ENCODE data around the gene RBM28.

Gene RBM28

GRCh38 chr7:128379900-128380479 is 36.3 kb upstream of the RBM28 start:
- H3K27ac ChIP-seq, result no peak overlapping the region
- peaks cover 0 to 11% of the 10 kb centered on the region in 2 donors for H3K27me3 ChIP-seq
- no peak overlapping the region for H3K4me3 ChIP-seq
- H3K4me1 ChIP-seq, result no peaks in the 10 kb centered on the region
- no peak for TF ChIP-seq CTCF (IDR thresholded peaks at IDR 0.05)
- no peaks in the 10 kb centered on the region for H3K9me3 ChIP-seq
- intact Hi-C loops (cut with DNase I; ENCODE audit: low total_unique reads), result no loop called here
- no peaks in the 10 kb centered on the region for H3K36me3 ChIP-seq
- DNase-seq, result no peak

- H3K36me3 ChIP-seq, result no peaks in the 10 kb centered on the region
- no peak for TF ChIP-seq CTCF (IDR thresholded peaks at IDR 0.05)
- no peaks in the 10 kb centered on the region for H3K9me3 ChIP-seq
- H3K27ac ChIP-seq, result no peak overlapping the region
- no peak for DNase-seq
- peaks cover 0 to 11% of the 10 kb centered on the region in 2 donors for H3K27me3 ChIP-seq
- no peak overlapping the region for H3K4me3 ChIP-seq
- intact Hi-C loops (cut with DNase I; ENCODE audit: low total_unique reads), result no loop called here
- no peaks in the 10 kb centered on the region for H3K4me1 ChIP-seq
These were observed 34.9 kb upstream of the RBM28 start for GRCh38 chr7:128378637-128379036.

GRCh38 chr7:128376077-128376476 is 32.4 kb upstream of the RBM28 start:
- Histone ChIP-seq H3K4me1 (no peaks in the 10 kb centered on the region), H3K27me3 (peaks cover 0 to 4% of the 10 kb centered on the region in 2 donors), H3K36me3 (no peaks in the 10 kb centered on the region), H3K9me3 (no peaks in the 10 kb centered on the region), H3K4me3 (no peak overlapping the region), H3K27ac (no peak overlapping the region)
- intact Hi-C loops (cut with DNase I; ENCODE audit: low total_unique reads), result no loop called here
- no peak for DNase-seq
- no peak for TF ChIP-seq CTCF (IDR thresholded peaks at IDR 0.05)

- TF ChIP-seq CTCF (IDR thresholded peaks at IDR 0.05), result no peak
- intact Hi-C loops (cut with DNase I; ENCODE audit: low total_unique reads), result no loop called here
- no peaks in the 10 kb centered on the region for H3K27me3 ChIP-seq
- H3K9me3 ChIP-seq, result no peaks in the 10 kb centered on the region
- no peak for DNase-seq
- H3K4me3 ChIP-seq, result no peak overlapping the region
- no peaks in the 10 kb centered on the region for H3K4me1 ChIP-seq
- no peaks in the 10 kb centered on the region for H3K36me3 ChIP-seq
- H3K27ac ChIP-seq, result no peak overlapping the region
These were observed 30.3 kb upstream of the RBM28 start for GRCh38 chr7:128374041-128374440.

GRCh38 chr7:128373606-128374005 is 29.9 kb upstream of the RBM28 start:
- H3K4me1 ChIP-seq, result no peaks in the 10 kb centered on the region
- H3K36me3 ChIP-seq, result no peaks in the 10 kb centered on the region
- H3K4me3 ChIP-seq, result no peak overlapping the region
- no peak for DNase-seq
- no peak for TF ChIP-seq CTCF (IDR thresholded peaks at IDR 0.05)
- intact Hi-C loops (cut with DNase I; ENCODE audit: low total_unique reads), result no loop called here
- no peaks in the 10 kb centered on the region for H3K9me3 ChIP-seq
- no peaks in the 10 kb centered on the region for H3K27me3 ChIP-seq
- H3K27ac ChIP-seq, result no peak overlapping the region

DNA sequence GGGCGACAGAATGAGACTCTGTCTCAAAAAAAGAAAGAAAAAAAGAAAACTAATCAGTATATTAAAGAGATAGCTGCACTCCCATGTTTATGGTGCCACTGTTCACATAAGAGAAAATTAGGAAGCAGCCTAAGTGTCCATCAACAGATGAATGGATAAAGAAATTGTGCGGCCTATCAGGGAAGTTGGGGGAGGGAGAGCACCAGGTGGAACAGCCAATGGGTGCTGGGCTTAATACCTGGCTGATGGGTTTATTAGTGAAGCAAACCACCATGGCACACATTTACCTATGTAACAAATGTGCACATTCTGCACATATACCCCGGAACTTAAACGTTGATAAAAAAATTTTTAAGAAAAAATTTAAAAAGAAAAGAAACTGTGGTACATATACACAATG is 26.8 kb upstream of the RBM28 start:
- Histone ChIP-seq H3K4me1 (no peaks in the 10 kb centered on the region), H3K4me3 (no peak overlapping the region), H3K36me3 (no peaks in the 10 kb centered on the region), H3K9me3 (no peaks in the 10 kb centered on the region), H3K27ac (no peak overlapping the region), H3K27me3 (peaks cover 0 to 20% of the 10 kb centered on the region in 2 donors)
- no peak for DNase-seq
- intact Hi-C loops (cut with DNase I; ENCODE audit: low total_unique reads), result no loop called here
- TF ChIP-seq CTCF (IDR thresholded peaks at IDR 0.05), result no peak
